HEK293 (cell line): ENCODE measurements around the gene MLLT3.

Experiments
- CTCF ChIP-seq: fragments of 450-650 bp; formaldehyde crosslinking; IDR thresholded peaks from 2 replicates; pipeline ENCODE4 v1.5.1; 2016; ENCODE audit warnings: missing biosample characterization, missing genetic modification characterization
- GLI2 ChIP-seq: fragments of 450-650 bp; formaldehyde crosslinking; IDR thresholded peaks from 2 replicates; pipeline ENCODE4; 2017; ENCODE audit warnings: missing biosample characterization, missing genetic modification characterization, low read depth, borderline replicate concordance
- RBAK ChIP-seq: fragments of 450-650 bp; formaldehyde crosslinking; IDR thresholded peaks from 2 replicates; pipeline ENCODE4 v1.5.1; 2016; ENCODE audit warnings: missing biosample characterization, missing genetic modification characterization
- YY1 ChIP-seq: fragments of 450-650 bp; formaldehyde crosslinking; IDR thresholded peaks from 2 replicates; pipeline ENCODE4 v1.5.1; 2018; ENCODE audit warnings: missing biosample characterization, missing genetic modification characterization
- ZNF529 ChIP-seq: fragments of 450-650 bp; formaldehyde crosslinking; IDR thresholded peaks from 2 replicates; pipeline ENCODE4 v1.5.1; 2017; ENCODE audit warnings: missing genetic modification characterization, missing biosample characterization; ENCODE audit not compliant: insufficient replicate concordance
- ZNF768 ChIP-seq: fragments of 450-650 bp; formaldehyde crosslinking; IDR thresholded peaks from 2 replicates; pipeline ENCODE4 v1.5.1; 2018; ENCODE audit warnings: missing biosample characterization, mild to moderate bottlenecking, missing genetic modification characterization

- TF ChIP-seq CTCF (tag by site-specific recombination), result no peak
- no peak for TF ChIP-seq ZNF768 (tag by site-specific recombination)
- TF ChIP-seq GLI2 (tag by site-specific recombination), result no peak
- TF ChIP-seq ZNF529 (tag by site-specific recombination), result no peak
- TF ChIP-seq YY1 (tag by site-specific recombination), result no peak
- TF ChIP-seq RBAK (tag by site-specific recombination), result no peak
These were observed 130.7 kb downstream of the MLLT3 start for GRCh38 chr9:20491612-20492011.
